GM18951 (cell line): ENCODE data around the gene SIGLEC15.

Experiments used
- POLR2A ChIP-seq: IDR thresholded peaks from 4 replicates; pipeline ENCODE4 v1.6.1; 2011; ENCODE audit warnings: mild to moderate bottlenecking; ENCODE audit not compliant: insufficient read length, insufficient read depth; ENCODE audit errors: extremely low read depth
- in situ Hi-C: fragments of 300-500 bp; cut with MboI; formaldehyde crosslinking; loops from one replicate; pipeline ENCODE4 v1.12.0; 2022; ENCODE audit warnings: low sequenced_read_pairs, mixed read lengths, inconsistent platforms; ENCODE audit not compliant: unreplicated experiment

SIGLEC15 gene

DNA sequence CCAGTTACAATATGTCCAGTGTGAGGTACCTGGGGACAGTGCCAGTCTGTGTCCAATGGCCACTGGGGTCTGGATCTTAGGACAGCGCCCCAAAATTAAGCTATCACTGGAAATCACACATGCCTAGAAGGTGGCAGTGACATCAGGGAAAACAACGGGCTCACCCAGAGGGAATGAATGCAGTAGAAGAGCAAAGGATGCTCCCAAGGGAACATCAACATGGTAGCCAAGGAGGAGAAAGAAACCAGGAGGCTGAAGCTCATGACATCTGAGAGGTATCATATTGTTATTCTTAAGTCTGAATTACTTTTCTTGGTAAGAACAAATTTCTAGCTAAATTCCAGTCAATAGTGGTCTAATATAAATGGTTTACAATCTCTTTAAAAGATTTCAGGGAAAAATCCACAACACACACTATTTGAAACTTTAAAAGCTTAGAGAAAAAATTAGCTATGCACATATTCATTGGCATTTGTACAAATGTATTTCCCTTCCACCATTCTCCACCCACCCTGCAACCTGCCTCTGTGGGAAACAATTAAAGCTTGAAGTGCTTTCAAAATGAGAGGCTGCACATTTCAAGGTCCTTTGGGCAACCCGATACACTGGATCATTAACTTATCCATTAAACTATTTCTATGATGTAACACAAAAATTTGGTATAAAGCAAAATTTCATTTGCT is 55.5 kb downstream of the SIGLEC15 start:
- TF ChIP-seq POLR2A = no peak
- in situ Hi-C loops = no loop called here

DNA sequence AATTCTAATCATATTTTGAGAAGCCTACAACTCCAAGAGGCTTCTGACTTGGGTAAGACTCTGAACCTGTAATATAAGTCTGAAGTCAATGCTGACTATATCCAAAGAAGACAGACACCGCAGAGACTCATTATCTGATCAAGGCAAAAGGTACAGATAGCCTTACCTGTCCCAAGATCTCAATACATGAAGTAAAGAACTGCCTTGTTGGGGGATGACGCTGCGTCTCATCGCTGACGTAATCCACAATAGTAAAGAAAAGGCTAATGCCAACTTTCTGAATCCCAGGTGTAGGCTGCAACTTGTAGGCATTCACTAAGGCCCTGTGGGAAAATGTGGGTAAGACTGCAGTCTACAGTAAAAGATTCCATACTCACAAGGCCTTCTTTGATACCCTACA is 62.1 kb downstream of the SIGLEC15 start:
- in situ Hi-C loops = no loop called here
- no peak for TF ChIP-seq POLR2A

DNA sequence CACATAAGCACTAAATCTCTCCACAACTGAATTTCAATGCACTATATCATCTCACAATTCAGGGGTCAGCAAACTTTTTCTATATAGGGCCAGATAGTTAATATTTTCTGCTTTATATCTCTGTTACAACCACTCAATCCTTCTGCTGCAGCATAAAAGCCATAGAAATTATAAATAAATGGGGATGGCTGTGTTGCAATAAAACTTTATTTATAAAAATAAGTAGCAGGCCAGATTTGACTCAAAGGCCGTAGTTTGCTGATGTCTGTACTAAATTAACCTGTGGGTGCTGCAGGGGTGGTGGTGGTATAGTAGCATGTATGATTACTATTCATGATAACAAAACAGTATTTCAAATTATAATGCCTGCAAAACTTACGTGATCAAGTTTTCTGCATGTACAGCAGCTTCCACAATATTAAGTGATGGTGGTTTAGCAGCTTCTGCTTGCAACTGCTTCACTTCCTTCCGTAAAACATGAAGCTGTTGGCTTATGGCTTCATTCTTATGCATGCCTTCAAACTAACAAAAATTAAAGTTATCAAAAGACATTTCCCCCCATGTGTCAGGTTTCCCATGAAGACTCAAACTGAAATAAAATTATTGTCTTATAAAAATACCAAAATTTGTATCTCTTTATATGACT is 64.1 kb downstream of the SIGLEC15 start:
- no peak for TF ChIP-seq POLR2A
- in situ Hi-C loops = no loop called here

DNA sequence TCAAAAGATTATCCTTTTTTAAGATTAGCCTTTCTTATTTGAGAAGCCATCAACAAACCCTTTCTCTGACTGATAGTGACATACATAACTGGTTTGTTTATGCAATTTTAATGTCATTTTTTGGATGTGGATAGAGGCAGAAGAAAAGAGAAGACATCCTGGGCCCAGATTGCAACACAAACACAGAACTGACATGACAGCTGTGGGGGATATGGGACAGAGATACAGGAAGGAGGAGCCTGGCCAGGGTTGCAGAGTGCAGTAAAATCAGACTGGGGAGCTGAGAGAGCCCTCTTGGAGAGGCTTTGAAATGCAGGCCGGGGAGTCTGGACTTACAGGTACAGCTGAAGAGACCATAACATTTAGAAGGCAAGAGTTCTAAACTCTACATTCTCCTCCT is 65.1 kb downstream of the SIGLEC15 start:
- in situ Hi-C loops = no loop called here
- TF ChIP-seq POLR2A = no peak

GRCh38 chr18:45891806-45892205 is 66.3 kb downstream of the SIGLEC15 start:
- in situ Hi-C loops = no loop called here
- no peak for TF ChIP-seq POLR2A
